ENCODE measurements around the gene SREBF2.

GRCh38 chr22:41862160-41862529, 29.2 kb downstream of the SREBF2 start:
- no peak for TF ChIP-seq TP53 (CRISPR knock-in tag; IDR thresholded peaks at IDR 0.05)
- TF ChIP-seq PHF8 (IDR thresholded peaks at IDR 0.05; ENCODE audit: borderline replicate concordance, low read depth), result no peak
- no peak for TF ChIP-seq CTCF (IDR thresholded peaks at IDR 0.05)
- no peak for TF ChIP-seq ELK1 (IDR thresholded peaks at IDR 0.05; ENCODE audit: low read depth, low read length)
- TF ChIP-seq JUN (IDR thresholded peaks at IDR 0.05), result no peak
- no peak for TF ChIP-seq USF2 (IDR thresholded peaks at IDR 0.05)
- TF ChIP-seq BHLHE40 (IDR thresholded peaks at IDR 0.05; ENCODE audit: low read depth, low read length), result no peak
- TF ChIP-seq CHD4 (IDR thresholded peaks at IDR 0.05; ENCODE audit: borderline replicate concordance), result no peak
- no peak for TF ChIP-seq POLR2A (IDR thresholded peaks at IDR 0.05; ENCODE audit: low read length)
